ENCODE data around the gene MPPE1. TPM values are rescaled to one million over a fixed set of nuclear protein-coding genes. Genes with fewer than 3 reads are reported as not detected.
"Not testable (repeated sequence)": the region's sequence is repeated elsewhere in the genome, so short reads cannot be mapped to it uniquely, and the experiment has no call there.

The MPPE1 gene
- 56.7 TPM for total RNA-seq

GRCh38 chr18:11908182-11909060, at the start of gene MPPE1:
MPPE1 (minus strand) TSS chr18:11908317; CDS start chr18:11897264, 11,053 bp downstream.
- DNase-seq (ENCODE audit: low spot score), result peak; percentile 88

GRCh38 chr18:11957636-11958035, 49.5 kb upstream of the MPPE1 start:
- DNase-seq (ENCODE audit: low spot score), result no peak

GRCh38 chr18:11956371-11957308, 48.5 kb upstream of the MPPE1 start:
- DNase-seq (ENCODE audit: low spot score), result no peak

- no peak for DNase-seq (ENCODE audit: low spot score)
Measured at GRCh38 chr18:11955239-11956029, 47.3 kb upstream of the MPPE1 start.

GRCh38 chr18:11953113-11953512, 45.0 kb upstream of the MPPE1 start:
- no peak for DNase-seq (ENCODE audit: low spot score)

- DNase-seq (ENCODE audit: low spot score), result no peak
Measured at GRCh38 chr18:11951390-11951851, 43.3 kb upstream of the MPPE1 start.

GRCh38 chr18:11950824-11951223, 42.7 kb upstream of the MPPE1 start:
- DNase-seq (ENCODE audit: low spot score), result no peak

GRCh38 chr18:11948852-11949523, 40.9 kb upstream of the MPPE1 start:
- no peak for DNase-seq (ENCODE audit: low spot score)

GRCh38 chr18:11947214-11948191, 39.4 kb upstream of the MPPE1 start:
- DNase-seq (ENCODE audit: low spot score), result peak; percentile 94

GRCh38 chr18:11946756-11947155, 38.6 kb upstream of the MPPE1 start:
- no peak for DNase-seq (ENCODE audit: low spot score)

GRCh38 chr18:11945834-11946659, 37.9 kb upstream of the MPPE1 start:
- DNase-seq (ENCODE audit: low spot score), result not testable (repeated sequence)

GRCh38 chr18:11944786-11945185, 36.7 kb upstream of the MPPE1 start:
- DNase-seq (ENCODE audit: low spot score), result no peak

GRCh38 chr18:11944252-11944651, 36.1 kb upstream of the MPPE1 start:
- DNase-seq (ENCODE audit: low spot score), result no peak

GRCh38 chr18:11943551-11943950, 35.4 kb upstream of the MPPE1 start:
- no peak for DNase-seq (ENCODE audit: low spot score)

- DNase-seq (ENCODE audit: low spot score), result no peak
Measured at GRCh38 chr18:11940956-11941355, 32.8 kb upstream of the MPPE1 start.

GRCh38 chr18:11937874-11938478, 29.9 kb upstream of the MPPE1 start:
- DNase-seq (ENCODE audit: low spot score), result peak; percentile 82

- DNase-seq (ENCODE audit: low spot score), result no peak
Measured at GRCh38 chr18:11932393-11932792, 24.3 kb upstream of the MPPE1 start.

- DNase-seq (ENCODE audit: low spot score), result no peak
Measured at GRCh38 chr18:11927497-11927896, 19.4 kb upstream of the MPPE1 start.
